SJCRH30 (cell line): ENCODE results near the gene DNAJC18. TPM values are rescaled to one million over a fixed set of nuclear protein-coding genes. Genes with fewer than 3 reads are reported as not detected.
A peak's percentile ranks its signal among the peaks of the same experiment; 100 is the strongest.
"Not testable (repeated sequence)": the region's sequence is repeated elsewhere in the genome, so short reads cannot be mapped to it uniquely, and the experiment has no call there.

ENCODE experiments used
- DNase-seq, 2 experiments: peaks; one replicate each; pipeline ENCODE4 v3.0.0-alpha.2; 2015 to 2020
- H3K27ac ChIP-seq: fragments of 250-450 bp; sonication (Bioruptor Pico); 2 replicates; pipeline ENCODE4 v1.5.1; 2020; ENCODE audit warnings: mild to moderate bottlenecking, moderate library complexity
- H3K27me3 ChIP-seq: fragments of 250-450 bp; sonication (Bioruptor Pico); 2 replicates; pipeline ENCODE4 v1.5.1; 2020; ENCODE audit warnings: mild to moderate bottlenecking, moderate library complexity
- H3K36me3 ChIP-seq: fragments of 250-450 bp; sonication (Bioruptor Pico); 2 replicates; pipeline ENCODE4 v1.5.1; 2020; ENCODE audit warnings: mild to moderate bottlenecking, moderate library complexity
- H3K4me1 ChIP-seq: fragments of 250-450 bp; sonication (Bioruptor Pico); 2 replicates; pipeline ENCODE4 v1.5.1; 2020; ENCODE audit warnings: mild to moderate bottlenecking, moderate library complexity
- H3K4me3 ChIP-seq: fragments of 250-450 bp; sonication (Bioruptor Pico); 2 replicates; pipeline ENCODE4 v1.5.1; 2020; ENCODE audit warnings: mild to moderate bottlenecking, moderate library complexity
- H3K9me3 ChIP-seq: fragments of 250-450 bp; sonication (Bioruptor Pico); replicated peaks from 2 replicates; pipeline ENCODE4 v1.5.1; 2020; ENCODE audit warnings: mild to moderate bottlenecking, moderate library complexity
- total RNA-seq: library from RNA; depleted of rRNA; stranded (reverse); fragments of >200 nt; shearing (Covaris generic); gene quantifications from 2 replicates; pipeline ENCODE4 v1.2.3, GENCODE V29; 2014; rRNA removed

Gene DNAJC18
- 19.7 and 19.8 TPM in 2 replicates for total RNA-seq

DNA sequence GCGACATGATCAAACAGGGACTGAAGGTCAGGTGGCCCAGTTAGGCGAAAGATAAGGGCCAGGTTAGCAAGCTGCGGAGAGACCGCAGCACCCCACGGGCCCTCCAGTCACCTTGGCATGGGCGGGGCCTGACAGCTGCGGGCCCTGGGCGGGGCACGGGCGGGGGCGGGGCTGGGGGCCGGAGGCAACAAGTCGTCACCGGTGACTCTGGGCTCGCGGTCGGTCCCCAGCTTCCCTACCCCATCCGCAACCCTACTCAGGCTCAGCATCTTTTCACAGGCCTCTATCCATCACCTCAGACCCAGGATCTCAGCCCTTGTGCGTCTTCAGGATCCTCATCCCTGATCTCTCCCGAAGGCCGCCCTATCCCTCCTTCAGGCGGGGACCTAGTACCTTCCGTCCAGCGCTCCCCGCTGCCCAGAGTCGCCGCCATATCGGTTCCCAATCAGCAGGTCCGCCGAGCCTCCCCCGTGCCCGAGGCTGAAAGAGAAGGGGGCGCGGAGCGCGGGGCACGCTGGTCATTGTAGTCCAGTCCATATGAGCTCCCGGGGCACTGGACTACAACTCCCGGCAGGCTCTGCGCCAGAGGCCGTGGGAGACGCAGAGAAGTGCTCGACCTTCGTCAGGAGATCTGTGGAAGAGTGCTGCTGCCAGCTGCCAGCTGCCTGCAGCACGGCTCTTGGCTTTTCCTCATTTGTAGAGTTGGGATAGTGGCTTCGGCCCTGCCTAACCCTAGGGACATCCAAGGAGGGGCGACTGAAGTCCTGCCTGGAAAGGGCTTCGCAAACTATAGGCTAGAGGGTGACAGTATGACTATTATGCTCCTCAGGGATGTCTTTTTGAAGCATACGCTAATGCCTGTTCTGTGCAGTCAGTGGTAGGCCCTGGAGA is at the start of gene DNAJC18:
DNAJC18 (minus strand) TSS at position 513 of the 891 bp plus-strand sequence; CDS start at position 433, 80 bp downstream.
- H3K9me3 ChIP-seq, result no peaks in the 10 kb centered on the region
- peaks cover 3% of the 10 kb centered on the region for H3K36me3 ChIP-seq
- H3K27me3 ChIP-seq, result no peaks in the 10 kb centered on the region
- H3K27ac ChIP-seq, result peak within 1 kb of the TSS; percentile 81
- peaks cover 28% of the 10 kb centered on the region for H3K4me1 ChIP-seq
- peak; percentile 97 to 98 for DNase-seq
- H3K4me3 ChIP-seq, result peak within 1 kb of the TSS; percentile 82

- no peaks in the 10 kb centered on the region for H3K36me3 ChIP-seq
- DNase-seq, result peak in 1 of 2 experiments; percentile 13
- no peaks in the 10 kb centered on the region for H3K9me3 ChIP-seq
- H3K4me1 ChIP-seq, result peaks cover 7% of the 10 kb centered on the region; the same call in 1 of the 2 replicates
- no peaks in the 10 kb centered on the region for H3K27me3 ChIP-seq
- no peak overlapping the region for H3K27ac ChIP-seq
- H3K4me3 ChIP-seq, result no peak overlapping the region
Measured at GRCh38 chr5:139488260-139488659, 48.9 kb upstream of the DNAJC18 start.

DNA sequence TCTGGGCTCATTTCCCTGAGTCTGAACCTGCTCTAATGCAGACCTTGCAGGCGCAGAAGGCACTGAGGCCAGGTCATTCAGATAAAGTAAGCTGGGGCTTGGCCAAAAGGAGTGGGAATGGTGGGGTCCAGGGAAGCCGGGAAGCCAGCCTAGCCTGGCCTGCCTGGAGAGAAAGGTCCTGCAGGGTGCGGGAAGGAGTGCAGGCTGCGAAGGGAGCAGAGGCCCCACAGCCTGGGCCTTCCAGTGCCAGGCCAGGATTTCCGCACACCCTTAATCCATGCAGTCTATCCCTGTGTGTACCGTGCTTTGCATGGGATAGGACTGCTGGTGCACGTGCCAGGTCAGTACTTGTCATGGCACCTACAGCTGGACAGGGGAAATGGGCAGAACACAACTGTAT is 46.9 kb upstream of the DNAJC18 start:
- H3K4me1 ChIP-seq, result peaks cover 16% of the 10 kb centered on the region; the same call in 1 of the 2 replicates
- H3K27me3 ChIP-seq, result no peaks in the 10 kb centered on the region
- H3K9me3 ChIP-seq, result no peaks in the 10 kb centered on the region
- H3K27ac ChIP-seq, result no peak overlapping the region
- H3K4me3 ChIP-seq, result no peak overlapping the region
- peak in 1 of 2 experiments; percentile 31 for DNase-seq
- H3K36me3 ChIP-seq, result no peaks in the 10 kb centered on the region

- Histone ChIP-seq H3K4me3 (peak overlapping the region; percentile 53), H3K4me1 (peaks cover 23% of the 10 kb centered on the region)
- not testable (repeated sequence) for H3K36me3 ChIP-seq, H3K27me3 ChIP-seq, H3K27ac ChIP-seq, H3K9me3 ChIP-seq, DNase-seq
Measured at GRCh38 chr5:139482890-139483208, 43.5 kb upstream of the DNAJC18 start.

DNA sequence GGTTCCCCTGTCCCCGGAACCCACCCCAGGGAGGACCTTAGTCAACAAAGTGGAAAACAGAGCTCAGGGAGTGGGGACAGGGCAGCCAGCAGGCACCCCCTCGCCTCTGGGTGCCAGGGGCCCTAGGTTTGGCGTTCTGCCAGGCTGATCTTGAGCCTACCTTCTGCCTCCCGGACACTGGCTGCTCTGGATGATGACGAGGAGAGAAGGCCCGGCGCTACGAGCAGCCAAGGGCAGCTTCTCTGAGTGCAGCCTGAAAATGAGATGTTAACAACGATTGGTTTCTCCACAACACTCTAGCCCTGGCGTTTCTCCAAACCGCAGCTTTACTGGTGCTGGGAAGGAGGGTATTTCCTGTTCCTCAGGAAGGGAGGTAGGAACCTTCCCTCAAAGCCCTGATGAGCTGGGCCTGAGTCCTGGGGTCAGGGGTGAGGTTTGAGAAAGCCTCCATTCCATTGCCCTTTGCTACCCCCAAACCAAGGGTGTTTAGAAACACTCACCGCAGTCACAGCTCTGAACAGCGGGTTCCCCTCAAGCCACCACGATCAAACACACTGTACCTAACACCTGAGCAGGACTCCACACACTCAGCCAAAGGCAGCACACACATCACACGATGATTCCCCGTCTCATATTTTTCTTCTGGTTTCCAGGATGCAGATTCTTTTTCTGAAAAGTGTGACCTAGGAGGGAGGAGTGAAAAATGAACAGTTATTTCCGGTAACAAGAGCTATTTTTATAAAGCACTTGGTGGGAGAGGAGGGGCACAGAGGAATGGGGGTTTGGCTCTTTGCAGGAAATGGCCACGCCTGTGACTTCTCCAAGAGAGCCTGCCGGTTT is 42.9 kb upstream of the DNAJC18 start, which contains the start of gene STING1:
STING1 (minus strand) TSS at position 709 of the 840 bp plus-strand sequence. CDS start 1,054 bp downstream, outside the sequence.
- Histone ChIP-seq H3K4me1 (peaks cover 23% of the 10 kb centered on the region), H3K36me3 (no peaks in the 10 kb centered on the region), H3K27ac (peak within 1 kb of the TSS; percentile 50), H3K4me3 (peak within 1 kb of the TSS; percentile 53), H3K27me3 (no peaks in the 10 kb centered on the region), H3K9me3 (no peaks in the 10 kb centered on the region)
- peak; percentile 95 to 98 for DNase-seq

DNA sequence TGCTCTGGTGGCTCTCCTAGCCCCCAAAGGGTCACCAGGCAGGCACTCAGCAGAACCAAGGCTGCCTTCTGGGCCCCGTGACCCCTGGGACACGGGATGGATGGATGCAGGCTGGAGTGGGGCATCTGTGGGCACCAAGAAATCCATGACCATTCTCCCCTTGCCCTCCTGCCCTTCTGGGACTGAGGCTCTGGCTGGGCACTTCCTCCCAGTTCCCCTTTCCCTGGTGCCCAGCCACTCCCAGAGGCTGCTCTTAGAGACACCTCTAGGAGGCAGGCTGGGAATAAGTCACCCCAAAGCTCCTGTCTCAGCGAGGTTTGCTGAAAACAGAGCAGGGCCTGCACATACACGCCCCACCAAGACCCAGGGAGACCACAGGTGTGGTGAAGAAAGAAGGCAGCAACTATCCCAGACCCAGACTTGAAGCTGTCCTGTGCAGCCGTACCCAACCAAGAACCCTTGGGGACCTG is 42.3 kb upstream of the DNAJC18 start:
- peak overlapping the region; percentile 50 for H3K27ac ChIP-seq
- no peaks in the 10 kb centered on the region for H3K36me3 ChIP-seq
- peak; percentile 37 to 60 for DNase-seq

GRCh38 chr5:139481122-139481533 is 41.8 kb upstream of the DNAJC18 start:
- peaks cover 23% of the 10 kb centered on the region for H3K4me1 ChIP-seq
- H3K4me3 ChIP-seq, result peak overlapping the region; percentile 53
- H3K27me3 ChIP-seq, result no peaks in the 10 kb centered on the region
- H3K27ac ChIP-seq, result peak overlapping the region; percentile 50
- peak; percentile 82 to 83 for DNase-seq
- no peaks in the 10 kb centered on the region for H3K36me3 ChIP-seq
- H3K9me3 ChIP-seq, result no peaks in the 10 kb centered on the region

More for the DNA sequence above, 42.3 kb upstream of the DNAJC18 start:
- Histone ChIP-seq H3K4me1 (peaks cover 23% of the 10 kb centered on the region), H3K9me3 (no peaks in the 10 kb centered on the region), H3K27me3 (no peaks in the 10 kb centered on the region), H3K4me3 (peak overlapping the region; percentile 53)

DNA sequence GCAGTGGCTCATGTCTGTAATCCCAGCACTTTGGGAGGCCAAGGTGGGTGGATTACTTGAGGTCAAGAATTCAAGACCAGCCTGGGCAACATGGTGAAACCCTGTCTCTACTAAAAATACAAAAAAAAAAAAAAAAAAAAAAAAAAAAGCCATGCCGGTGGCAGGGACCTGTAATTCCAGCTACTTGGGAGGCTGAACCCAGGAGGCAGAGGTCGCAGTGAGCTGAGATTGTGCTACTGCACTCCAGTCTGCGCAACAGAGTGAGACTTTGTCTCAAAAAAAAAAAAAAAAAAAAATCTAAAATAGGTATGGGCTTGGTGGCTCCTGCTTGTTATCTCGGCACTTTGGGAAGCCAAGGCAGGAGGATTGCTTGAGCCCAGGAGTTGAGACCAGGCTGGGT is 40.4 kb upstream of the DNAJC18 start:
- H3K4me1 ChIP-seq, result peaks cover 23% of the 10 kb centered on the region
- H3K9me3 ChIP-seq, DNase-seq, H3K36me3 ChIP-seq, H3K27me3 ChIP-seq, H3K27ac ChIP-seq, H3K4me3 ChIP-seq: not testable (repeated sequence)

- peaks cover 25% of the 10 kb centered on the region for H3K4me1 ChIP-seq
- H3K9me3 ChIP-seq, H3K27me3 ChIP-seq, H3K27ac ChIP-seq, H3K36me3 ChIP-seq, DNase-seq, H3K4me3 ChIP-seq: not testable (repeated sequence)
Measured at GRCh38 chr5:139478657-139479423, 39.5 kb upstream of the DNAJC18 start.

GRCh38 chr5:139475865-139476617 is 36.7 kb upstream of the DNAJC18 start:
- no peak for DNase-seq
- H3K9me3 ChIP-seq, result no peaks in the 10 kb centered on the region
- no peaks in the 10 kb centered on the region for H3K27me3 ChIP-seq
- H3K36me3 ChIP-seq, result no peaks in the 10 kb centered on the region
- no peak overlapping the region for H3K27ac ChIP-seq
- peaks cover 28% of the 10 kb centered on the region for H3K4me1 ChIP-seq
- no peak overlapping the region for H3K4me3 ChIP-seq

DNA sequence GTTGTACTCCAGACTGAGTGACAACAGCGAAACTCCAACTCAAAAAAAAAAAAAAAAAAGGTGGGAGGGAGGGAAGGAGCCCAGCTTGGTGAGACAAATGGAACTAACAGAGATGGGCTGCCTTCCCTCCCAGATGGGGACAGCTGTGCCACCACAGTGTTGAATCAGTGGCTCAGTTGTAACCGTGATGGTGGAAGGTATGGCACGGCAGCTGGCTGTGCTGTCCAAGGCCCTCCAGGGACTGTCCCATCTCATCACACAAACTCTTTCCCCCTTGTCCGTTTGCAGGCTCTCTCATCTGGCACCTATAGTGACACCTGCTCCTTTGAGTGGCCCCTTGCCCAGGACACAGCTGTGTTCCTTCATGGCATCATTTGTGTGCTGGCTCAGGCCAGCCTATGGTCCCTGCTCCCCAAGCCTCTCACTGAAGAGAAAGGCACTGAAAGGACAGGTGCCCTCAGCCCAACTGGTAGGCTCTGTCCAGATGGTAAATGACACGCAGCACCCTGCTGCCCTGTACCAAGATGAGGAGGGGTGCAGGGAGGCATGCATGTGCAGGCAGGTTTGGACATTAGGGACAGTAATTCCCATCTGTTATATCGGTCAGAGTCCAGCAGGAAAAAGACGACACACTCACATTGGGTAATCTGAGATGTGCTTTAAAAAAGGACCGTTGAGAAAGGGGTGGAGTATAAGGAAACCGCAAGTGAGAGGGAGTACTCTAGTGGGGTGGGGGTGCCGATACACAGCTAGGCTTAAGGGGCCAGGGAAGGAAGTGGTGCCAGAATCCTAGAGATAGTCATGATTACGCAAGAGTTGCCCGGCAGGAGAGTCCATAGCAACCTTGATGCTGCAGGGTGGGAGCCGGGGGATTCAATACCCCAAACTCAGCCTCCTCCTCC is 35.8 kb upstream of the DNAJC18 start:
- DNase-seq, result no peak
- no peak overlapping the region for H3K27ac ChIP-seq
- no peaks in the 10 kb centered on the region for H3K27me3 ChIP-seq
- peaks cover 19% of the 10 kb centered on the region for H3K4me1 ChIP-seq
- no peaks in the 10 kb centered on the region for H3K9me3 ChIP-seq
- no peak overlapping the region for H3K4me3 ChIP-seq
- no peaks in the 10 kb centered on the region for H3K36me3 ChIP-seq

DNA sequence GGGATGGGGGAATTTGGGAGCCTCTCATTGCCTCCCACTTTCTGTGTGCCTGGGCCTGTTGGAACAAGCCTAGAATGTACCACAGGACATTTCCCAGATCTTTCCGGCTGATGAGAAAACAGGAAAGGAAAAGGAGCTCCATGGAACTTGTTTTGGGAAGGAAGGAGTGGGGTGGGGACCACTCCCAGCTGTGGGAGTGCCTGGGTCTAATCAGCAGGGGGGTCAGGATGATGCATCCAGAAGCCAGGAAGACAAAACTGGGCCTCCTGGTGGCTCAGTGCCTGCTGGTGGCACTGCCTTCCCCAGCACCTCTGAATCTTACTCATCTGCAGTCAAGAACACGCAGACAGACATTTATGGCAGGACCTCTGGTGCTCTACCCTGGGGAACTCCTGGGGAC is 34.2 kb upstream of the DNAJC18 start:
- no peaks in the 10 kb centered on the region for H3K9me3 ChIP-seq
- peak; percentile 31 to 53 for DNase-seq
- H3K27ac ChIP-seq, result peak overlapping the region; percentile 28; the same call in 1 of the 2 replicates
- H3K4me1 ChIP-seq, result peaks cover 20% of the 10 kb centered on the region; the same call in 1 of the 2 replicates
- no peaks in the 10 kb centered on the region for H3K27me3 ChIP-seq
- H3K4me3 ChIP-seq, result no peak overlapping the region
- H3K36me3 ChIP-seq, result no peaks in the 10 kb centered on the region

DNA sequence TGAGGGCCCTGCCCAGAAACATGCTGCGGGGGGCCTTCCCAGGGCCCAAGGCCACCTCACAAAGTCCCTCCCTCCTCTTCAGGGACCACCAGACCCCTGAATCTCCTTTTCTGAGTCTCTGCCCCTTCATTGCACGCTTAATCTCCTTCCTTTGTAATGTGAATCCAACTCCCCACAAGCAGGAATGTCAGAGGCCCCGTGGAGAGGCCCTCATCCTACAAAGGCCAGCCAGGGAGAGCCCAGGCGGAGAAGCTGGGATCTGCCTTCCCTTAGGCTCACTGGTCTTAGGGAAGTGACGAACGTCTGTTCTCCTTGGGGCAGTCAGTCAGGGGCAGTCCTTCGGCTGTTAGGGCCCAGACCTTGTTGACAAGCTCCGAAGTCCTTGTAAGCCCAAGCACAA is 33.8 kb upstream of the DNAJC18 start:
- Histone ChIP-seq H3K27ac (peak overlapping the region; percentile 28; the same call in 1 of the 2 replicates), H3K4me1 (peaks cover 21% of the 10 kb centered on the region; the same call in 1 of the 2 replicates)

More for the DNA sequence above, 33.8 kb upstream of the DNAJC18 start:
- Histone ChIP-seq H3K36me3 (no peaks in the 10 kb centered on the region), H3K4me3 (no peak overlapping the region), H3K27me3 (no peaks in the 10 kb centered on the region), H3K9me3 (no peaks in the 10 kb centered on the region)
- peak; percentile 62 to 69 for DNase-seq
